Stimulated activated CD8-positive, alpha-beta memory T cell treated with anti-CD3 and anti-CD28 coated beads, Interleukin-12 subunit alpha, Interleukin-12 subunit beta, amount 100 ng/mL, for 1 hour (primary cell): ENCODE data around the gene MTA1.

Experiments used
- DNase-seq: peaks from one replicate; pipeline ENCODE4 v3.0.0-alpha.2; 2020; ENCODE audit warnings: low read depth

MTA1 gene

DNA sequence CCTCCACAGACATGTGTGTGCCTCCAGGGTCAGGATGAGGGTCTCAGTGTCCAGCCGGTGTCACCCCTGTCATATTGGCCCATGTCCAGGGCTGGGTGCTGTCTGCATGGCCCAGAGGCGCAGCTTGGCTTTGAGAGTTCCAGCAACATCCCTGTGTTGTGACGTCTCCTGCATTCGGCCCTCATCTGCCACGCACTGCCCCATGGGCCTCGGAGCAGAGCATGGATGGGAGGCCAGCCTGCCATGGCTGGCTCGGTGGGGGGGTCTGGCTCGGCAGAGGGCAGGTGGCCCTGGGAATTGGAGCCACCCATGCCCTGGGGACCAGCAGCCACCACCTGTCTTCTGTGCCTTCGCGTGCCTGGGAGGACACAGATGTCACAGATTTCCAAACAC lies 32.1 kb upstream of the MTA1 start:
- no peak for DNase-seq

DNA sequence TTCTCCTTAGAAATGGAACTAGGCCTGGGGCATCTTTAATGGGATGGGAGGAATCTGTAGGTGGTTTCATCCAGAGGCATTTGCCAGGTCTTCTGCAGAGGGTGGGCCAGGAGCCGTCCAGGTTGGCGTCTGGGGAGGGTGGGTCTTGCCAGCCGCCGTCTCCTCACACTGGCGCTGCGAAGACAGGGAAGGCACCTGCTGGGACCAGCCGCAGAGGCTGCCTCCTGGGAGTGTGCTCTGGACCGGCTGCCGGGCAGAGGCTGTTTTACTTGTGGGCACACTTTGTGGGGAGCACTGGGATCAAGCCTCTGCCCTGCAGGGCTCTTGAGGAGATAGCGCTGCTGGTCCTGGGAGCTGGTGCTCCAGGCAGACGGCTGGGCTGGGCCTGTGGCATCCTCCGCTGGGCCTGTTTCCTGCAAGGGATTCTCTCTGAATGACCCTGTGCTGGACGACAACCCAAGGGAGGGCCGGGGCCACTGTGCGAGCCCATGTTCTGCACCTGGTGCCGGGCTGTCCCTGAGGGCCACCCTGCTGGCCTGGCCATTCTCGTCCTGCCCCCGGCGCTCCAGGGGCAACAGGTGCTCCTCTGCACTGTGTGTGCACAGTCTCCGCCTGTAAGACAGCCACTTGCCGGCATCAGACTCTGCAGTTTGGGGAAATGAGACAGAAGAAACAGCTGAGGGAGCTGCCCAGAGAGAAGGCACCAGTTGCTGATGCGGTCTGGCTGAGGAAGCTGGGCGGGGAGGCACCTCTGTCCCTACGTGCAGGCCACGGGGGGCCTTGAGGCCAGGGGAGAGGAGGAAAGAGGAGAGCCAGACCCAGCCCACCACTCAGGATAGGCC lies 31.3 kb upstream of the MTA1 start:
- no peak for DNase-seq

DNA sequence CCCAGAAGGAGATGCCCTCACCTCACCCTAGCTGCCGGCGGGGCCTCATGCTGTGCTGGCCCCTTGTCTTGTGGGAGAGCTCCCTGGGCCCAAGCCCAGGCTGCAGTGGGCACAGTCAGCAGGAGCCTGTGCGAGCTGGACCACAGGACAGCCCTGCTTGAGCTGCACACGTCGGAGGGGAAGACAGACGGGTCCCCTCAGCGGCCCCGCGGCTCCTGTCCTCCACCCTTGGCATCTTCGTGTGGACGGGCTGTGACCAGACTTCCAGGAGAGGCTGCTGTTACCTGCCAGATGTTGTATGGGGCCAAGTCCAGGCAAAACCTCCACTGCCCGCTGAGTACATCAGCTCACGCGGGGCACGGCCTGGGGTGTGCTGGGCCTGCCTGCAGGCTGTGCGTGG lies 30.7 kb upstream of the MTA1 start:
- DNase-seq: no peak

DNA sequence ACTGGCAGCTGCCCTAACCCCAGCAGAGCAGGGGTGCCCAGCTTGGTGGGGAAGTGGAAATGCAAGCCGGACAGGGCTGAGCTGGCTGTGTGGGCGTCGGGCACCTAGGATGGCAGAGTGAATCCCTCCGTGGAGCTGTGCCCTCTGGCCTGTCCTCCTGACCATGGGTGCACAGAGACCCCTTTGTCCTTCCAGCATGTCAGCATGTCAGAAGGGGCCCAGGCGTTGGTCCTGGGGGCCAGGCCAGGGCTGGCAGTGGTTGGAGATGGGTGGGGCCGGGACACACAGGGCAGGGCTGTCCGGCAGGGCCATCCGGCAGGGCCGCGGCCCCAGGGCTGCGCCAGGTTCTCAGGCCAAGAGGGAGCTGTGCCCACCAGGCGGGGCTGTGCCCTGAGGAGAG lies 30.1 kb upstream of the MTA1 start:
- DNase-seq: no peak

DNA sequence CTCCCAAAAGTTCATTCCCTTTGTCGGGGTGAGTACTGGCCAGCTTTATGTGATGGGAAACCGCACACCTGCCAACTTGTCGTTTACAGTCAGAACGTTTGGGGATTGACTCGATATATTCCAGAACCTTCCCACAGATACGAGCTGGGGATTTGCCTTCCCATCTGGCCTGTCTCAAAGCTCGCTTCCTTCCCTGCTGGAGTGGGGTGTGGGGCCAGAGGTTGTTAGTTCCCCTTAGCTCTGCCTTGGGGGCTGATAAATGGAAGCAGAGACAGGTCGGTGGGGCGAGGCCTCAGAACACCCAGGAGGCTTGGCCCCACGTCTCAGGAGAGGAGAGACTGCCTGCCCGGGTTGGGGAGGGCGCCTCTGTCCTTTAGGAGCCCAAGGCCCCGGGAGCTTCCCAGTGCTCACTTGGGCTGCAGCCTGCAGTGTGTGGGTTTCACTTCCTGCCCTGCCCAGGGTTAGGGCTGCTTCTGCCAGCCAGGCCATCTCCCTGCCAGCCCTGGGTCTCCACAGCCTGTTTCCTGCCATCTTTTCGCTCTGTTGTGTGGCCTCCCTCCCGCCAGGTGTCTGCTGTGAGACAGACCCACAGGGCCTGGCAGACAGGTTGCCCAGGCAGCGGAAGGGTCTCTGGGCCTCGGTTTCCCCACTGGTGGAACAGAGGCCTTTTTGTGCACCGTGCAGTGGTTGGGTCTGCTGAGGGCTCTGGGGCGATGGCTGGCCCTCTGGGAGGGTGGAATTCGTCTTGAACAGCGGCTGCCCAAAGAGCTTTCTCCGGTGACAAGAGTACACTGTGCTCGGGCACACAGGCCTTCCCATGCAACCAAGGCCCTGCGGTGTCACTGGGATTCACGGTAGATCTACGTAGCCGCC lies 29.4 kb upstream of the MTA1 start:
- no peak for DNase-seq

DNA sequence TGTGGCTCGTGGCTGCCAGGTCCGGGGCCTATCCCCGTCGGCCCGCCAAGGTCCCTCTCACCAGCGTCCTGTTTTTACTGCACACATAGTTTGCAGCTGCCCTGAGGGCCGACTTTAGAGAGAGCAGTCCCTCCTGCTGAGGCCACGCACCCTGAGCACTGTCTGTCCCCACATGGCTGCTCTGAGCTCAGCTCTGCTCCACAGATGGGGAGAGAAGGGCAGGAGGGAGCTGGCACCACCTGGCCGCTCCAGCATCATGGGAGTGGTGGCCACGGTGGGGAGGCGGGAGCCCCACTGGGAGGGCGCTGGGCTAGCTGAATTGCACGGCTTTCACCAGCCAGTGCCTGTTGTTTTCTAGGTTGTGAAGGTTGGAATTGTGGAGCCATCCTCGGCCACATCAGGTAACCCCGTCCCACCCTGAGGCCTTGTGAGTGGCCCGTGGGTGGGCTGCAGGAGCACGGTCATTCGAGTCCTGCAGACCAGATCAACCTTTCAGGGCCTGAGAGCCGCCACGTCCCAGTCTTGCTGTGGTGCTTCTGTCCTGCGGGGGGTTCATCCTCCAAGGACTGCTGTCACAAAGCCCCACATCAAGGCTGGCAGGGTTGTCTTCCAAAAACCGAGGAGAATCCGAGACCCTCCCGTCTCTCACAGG lies 28.7 kb upstream of the MTA1 start:
- DNase-seq: no peak

DNA sequence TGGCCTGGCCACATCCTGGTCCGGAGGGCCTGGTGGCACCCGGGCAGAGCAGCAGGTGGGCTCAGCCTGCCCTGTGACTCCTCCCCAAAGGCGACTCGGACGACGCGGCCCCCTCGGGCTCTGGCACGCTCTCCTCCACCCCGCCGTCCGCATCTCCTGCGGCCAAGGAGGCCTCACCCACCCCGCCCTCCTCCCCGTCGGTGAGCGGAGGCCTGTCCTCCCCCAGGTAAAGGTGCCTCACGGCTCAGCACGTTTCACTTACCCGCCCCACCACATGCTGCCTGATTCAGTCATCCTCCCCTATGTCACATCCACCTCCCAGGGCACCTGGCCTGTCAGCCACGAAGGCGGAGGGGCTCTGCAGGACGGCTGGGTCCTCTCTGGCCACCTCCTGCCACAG lies 28.1 kb upstream of the MTA1 start:
- DNase-seq: no peak

DNA sequence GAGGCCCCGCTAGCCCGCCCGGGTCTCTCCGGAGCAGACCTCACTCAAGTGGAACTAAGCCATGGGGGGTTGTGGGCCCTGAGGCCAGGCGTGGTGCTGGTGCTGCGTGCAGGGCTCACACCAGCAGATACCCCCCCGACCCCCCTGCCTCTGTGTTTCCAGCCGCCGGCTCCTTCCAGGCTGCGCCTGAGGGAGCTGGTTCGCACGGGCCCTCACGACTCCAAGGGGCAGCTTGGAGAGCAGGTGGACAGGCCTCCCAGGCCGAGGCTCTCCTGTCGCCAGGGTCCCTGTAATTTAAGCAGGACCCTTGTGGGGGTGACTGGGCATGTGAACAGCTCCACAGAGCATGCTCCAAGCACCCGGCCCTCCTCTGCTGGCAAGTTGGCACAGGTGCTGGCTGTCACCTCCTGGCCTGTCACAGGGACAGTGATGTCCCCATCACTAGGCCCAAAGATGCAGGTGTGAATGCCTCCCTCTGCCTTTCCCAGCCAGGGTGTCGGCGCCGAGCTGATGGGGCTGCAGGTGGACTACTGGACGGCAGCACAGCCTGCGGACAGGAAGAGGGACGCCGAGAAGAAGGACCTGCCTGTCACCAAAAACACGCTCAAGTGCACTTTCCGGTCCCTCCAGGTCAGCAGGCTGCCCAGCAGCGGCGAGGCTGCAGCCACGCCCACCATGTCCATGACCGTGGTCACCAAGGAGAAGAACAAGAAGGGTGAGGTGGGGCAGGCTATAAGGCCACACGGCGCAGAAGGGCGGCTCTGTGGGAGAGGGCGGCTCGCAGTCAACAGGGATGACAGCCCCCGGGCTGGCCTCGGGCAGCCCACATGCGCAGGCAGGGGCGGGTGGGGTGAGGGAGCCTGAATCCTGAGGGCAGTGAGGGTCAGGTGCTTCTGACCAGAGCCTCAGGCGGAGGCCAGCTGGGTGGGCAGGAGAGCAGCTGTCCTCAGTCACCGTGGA lies 27.2 kb upstream of the MTA1 start:
- DNase-seq: no peak

DNA sequence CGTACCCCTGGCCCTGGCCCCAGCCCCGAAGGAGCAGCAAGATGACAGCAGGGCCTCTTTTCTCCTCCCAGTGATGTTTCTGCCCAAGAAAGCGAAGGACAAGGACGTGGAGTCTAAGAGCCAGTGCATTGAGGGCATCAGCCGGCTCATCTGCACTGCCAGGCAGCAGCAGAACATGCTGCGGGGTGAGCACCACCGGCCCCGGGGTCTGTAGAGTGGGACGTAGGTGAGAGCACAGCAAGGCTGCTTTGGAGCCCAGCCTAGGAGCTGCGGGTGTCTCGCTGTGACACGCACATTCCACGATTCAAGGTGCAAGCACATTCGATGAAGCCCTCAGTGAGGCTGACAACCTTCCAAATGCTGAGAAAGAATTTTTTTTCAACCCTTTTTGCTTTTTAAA lies 26.5 kb upstream of the MTA1 start:
- no peak for DNase-seq

DNA sequence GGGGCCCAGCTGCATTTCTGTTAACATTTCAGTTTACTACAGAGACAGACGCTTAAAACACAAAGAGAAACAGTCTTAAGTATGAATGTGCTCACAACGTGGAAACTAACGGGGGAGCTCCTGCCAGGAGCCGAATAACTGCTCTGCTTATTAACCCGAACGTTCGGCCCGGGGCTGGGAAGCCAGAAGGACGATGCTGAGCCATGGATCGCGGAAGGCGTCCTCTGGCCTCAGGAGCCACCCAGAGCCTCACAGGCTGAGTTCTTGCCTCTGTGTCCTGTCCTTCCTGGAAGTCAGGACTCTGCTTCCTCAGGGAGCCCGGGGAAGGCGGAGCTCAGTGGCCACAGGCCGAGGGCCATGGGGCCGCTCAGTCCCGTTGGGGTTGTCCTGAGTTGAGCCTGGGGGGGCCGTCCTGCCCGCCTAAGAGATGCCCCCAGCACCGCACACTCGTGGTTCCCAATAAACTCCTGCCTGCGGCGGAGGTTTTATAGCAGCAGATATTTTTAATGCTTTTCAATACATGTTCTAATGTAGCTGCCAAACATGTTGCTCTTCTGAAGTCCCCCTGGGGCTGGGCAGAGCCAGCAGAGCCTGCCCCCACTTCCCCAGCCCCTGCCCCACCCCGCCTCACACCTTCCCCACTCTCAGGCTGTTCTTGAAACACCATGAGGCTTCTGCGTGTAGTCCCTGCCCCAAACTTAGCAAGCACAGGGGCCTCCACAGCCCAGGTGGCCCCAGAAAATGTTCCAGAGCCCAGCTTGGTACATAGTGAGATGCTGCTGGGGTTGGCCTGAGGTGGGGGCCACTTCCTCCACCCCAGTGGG lies 24.7 kb upstream of the MTA1 start:
- no peak for DNase-seq

DNA sequence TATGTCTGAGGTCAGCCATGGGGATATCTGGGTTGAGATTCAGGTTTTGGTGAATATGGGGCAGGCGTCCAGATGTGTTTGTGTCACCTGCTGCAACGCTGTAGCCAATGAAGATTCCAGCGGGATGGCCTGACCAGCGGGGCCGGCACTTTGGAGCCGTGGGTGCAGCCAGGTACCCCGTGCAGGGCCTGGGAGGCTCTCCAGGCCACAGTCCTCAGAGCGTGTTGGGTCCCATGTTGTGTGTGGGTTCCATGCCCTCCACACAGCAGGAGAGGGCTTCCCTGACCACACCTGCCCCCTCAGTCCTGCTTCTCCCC lies 24.1 kb upstream of the MTA1 start:
- no peak for DNase-seq

DNA sequence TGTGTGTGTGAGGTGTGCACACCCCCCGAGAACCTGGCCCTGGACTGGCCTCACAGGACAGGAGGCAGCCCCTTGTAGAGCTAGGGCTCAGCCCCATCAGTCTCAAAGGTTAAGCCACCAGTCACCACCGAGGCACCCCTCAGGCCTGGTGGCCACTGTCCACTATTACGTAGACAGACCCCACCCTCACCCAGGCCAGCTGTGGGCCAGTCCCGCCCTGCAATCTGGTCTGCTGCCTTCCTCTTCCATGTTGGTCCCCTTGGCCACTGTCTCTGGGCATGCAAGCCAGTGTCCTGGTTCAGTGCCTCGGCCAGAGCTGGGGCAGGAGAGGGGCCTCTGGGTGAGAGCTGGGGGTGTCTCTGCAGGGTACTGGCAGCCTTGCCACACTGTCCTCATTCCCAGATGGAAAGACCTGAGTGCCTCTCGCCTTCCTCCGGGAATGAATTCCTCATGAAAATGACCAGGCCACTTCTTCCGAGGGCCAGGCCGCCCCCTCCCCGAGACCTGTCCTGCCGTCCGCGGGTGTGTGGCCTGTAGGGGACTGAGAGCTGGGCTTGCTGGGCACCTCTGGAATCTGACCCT lies 22.2 kb upstream of the MTA1 start:
- no peak for DNase-seq

DNA sequence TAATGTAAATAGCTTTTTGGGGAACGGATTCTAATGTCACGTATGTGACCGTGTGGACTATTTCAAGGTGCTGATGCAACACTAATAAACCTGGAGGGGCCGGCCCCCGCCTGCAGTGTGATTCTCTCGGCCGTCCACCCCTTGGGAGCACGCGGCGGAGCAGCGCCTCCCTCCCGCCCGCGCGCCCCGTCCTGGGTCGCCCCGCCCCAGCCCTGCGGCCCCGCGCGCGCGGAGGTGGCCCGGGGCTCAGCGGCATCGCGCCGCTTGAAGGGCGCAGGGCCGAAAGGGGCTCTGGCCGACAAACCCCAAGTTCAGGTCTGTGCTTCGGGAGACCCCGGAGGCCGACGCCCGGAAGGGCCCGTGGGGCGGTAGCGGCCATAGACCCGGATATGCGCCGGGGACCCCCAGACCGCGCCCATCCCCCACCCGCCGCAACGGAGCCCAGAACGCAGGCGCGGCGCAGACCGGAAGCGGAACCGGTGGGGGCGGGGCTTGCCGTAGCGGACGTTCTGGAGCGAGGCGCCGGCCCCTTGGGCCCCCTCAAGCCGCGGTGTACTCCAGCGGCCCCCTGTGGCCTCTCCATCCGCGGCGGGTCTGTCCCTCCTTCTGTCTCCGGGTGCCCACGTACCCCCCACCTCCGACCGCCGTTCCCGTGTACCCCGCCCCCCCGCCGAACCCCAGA lies 21.4 kb upstream of the MTA1 start, which contains the start of gene TEX22:
TSS of gene TEX22 (plus strand) at position 495 of the 682 bp plus-strand sequence. CDS start 803 bp downstream, outside the sequence.
- DNase-seq: peak; percentile 88

DNA sequence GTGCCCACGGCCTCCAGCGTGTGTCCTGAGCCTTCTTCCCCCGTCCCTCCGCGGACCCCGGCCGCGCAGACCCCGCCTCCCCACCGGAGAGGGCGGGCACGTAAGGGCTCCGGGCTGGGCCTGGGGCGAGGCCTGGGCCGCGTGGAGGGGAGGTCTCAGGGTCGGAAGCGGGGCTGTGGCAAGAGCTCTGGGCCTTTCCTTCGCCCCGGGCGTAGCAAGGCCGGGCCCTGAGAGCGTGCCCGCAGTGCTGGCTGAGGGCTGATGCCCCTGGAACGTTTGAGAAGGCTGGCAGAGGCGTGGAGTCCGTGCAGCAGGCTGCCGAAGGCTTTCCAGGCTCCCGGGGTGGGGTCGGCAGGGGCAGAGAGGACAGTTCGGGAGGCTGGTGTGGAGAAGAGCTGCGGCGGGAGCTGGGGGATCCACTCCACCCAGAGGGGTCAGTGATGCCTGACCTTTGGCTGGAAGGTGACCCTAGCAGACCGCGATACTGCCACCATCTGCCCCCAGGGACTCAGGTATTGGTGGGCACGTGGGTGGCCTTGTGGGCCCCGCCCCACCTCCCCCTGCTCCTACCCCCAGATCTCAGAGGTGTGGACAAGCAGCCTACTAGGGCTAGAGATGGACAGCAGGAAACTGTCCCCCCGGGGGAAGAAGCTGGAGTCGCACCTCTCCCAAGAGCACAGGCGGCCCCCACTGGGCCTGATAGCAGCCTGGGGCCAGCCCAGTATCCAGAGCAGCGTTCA lies 20.7 kb upstream of the MTA1 start:
- DNase-seq: no peak

DNA sequence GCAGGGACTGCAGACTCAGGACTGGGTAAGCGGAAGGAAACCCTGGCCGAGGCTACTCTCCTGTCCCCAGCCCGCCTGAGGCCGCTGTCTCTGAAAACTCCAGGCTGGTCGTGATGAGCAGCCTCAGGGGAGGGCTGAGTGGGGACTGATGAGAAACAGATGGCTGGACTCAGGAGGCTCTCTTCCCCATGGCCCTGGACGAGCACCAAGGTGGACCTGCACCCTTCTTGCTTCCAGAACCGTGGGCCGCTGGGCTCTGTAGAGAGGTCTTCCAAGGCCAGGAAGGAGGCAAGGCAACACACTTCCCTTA lies 20.2 kb upstream of the MTA1 start:
- no peak for DNase-seq

DNA sequence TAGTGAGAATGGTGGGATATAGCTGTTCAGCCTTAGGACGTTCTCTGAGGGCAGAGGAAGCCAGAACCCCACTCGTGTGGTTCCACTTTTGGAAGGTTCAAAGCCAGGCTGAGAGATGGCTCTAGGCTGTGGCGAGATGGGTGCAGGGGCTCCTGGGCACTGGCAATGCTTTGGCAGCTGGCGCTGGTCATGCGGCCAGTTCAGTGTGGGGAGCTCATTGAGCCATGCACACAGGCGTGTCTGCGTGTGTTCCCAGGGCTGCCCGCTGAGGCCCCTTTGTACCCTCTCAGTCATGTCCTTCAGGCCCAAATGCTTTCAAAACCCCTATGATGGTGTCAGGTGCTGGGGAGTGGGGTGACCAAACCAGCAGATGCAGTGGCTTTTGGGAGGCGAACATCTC lies 19.6 kb upstream of the MTA1 start:
- no peak for DNase-seq

DNA sequence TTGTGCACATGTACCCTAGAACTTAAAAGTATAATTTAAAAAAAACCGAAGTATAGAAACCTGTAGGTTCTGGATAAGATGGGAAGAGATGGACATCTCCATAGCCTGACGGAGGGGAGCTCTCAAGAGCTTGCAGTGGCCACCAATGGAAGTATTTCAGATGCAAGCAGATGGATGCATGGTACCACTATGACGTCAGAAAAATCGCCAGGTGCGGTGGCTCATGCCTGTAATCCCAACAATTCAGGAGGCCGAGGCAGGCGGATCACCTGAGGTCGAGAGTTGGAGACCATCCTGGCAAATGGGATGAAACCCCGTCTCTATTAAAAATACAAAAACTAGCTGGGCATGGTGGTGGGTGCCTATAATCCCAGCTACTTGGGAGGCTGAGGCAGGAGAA lies 17.9 kb upstream of the MTA1 start:
- no peak for DNase-seq

DNA sequence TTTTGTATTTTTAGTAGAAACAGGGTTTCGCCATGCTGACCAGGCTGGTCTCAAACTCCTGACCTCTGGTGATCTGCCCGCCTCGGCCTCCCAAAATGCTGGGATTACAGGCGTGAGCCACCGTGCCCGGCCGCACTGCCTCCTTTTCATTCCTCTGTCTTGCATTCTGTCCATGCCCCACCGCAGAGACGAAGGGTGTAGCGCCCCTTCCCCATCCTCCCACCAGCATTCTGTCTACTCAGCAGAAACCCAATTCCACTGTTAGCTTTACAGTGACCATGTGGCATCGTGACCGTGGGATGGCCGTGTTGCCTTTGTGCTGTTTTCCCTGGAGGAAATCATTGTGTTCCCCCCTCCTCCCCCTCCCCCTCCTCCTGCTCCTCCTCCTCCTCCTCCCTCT lies 11.0 kb upstream of the MTA1 start:
- no peak for DNase-seq

DNA sequence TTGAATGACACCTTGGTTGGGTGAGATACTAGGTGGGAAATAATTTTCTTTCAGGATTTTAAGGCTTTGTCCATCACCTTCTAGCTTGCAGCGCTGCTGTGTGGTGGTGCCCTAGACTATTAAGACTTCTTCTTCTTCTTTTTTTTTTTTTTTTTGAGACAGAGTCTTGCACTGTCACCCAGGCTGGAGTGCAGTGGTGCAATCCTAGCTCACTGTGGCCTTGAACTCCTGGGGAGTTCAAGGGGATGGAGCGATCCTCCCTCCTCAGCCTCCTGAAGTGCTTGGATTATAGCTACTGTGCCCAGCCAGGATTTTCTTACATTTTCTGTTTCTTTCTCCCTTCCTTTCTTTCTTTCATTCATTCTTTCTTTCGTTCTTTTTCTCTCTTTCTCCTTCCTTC lies 10.3 kb upstream of the MTA1 start:
- DNase-seq: no peak
